ENCODE measurements around the gene PIK3CA.
"Not testable (repeated sequence)": the region's sequence is repeated elsewhere in the genome, so short reads cannot be mapped to it uniquely, and the experiment has no call there.

PIK3CA gene

GRCh38 chr3:179272385-179272784, 124.2 kb downstream of the PIK3CA start:
- Histone ChIP-seq H3K4me1 (no peaks in the 10 kb centered on the region), H3K79me2 (no peaks in the 10 kb centered on the region), H3K4me2 (ENCODE audit: low read length) (no peak overlapping the region), H3K9me3 (ENCODE audit: control insufficient read depth, low read length) (no peaks in the 10 kb centered on the region), H2AFZ (no peak overlapping the region), H3K36me3 (ENCODE audit: control insufficient read depth, insufficient read depth, low read length) (no peaks in the 10 kb centered on the region), H3K27me3 (ENCODE audit: control insufficient read depth, insufficient read depth, low read length) (no peaks in the 10 kb centered on the region), H3K27ac (no peak overlapping the region), H3K9ac (no peak overlapping the region), H3K4me3 (ENCODE audit: low read depth, low read length) (no peak overlapping the region)
- no peak for TF ChIP-seq CTCF (IDR thresholded peaks at IDR 0.05)

- not testable (repeated sequence) for H3K79me2 ChIP-seq; H3K9me3 ChIP-seq (ENCODE audit: control insufficient read depth, low read length); H3K4me2 ChIP-seq (ENCODE audit: low read length); H2AFZ ChIP-seq; H3K36me3 ChIP-seq (ENCODE audit: control insufficient read depth, insufficient read depth, low read length); H3K4me3 ChIP-seq (ENCODE audit: low read depth, low read length); H3K9ac ChIP-seq; H3K4me1 ChIP-seq; H3K27me3 ChIP-seq (ENCODE audit: control insufficient read depth, insufficient read depth, low read length); H3K27ac ChIP-seq
Measured at GRCh38 chr3:179274434-179274833, 126.3 kb downstream of the PIK3CA start.

- no peaks in the 10 kb centered on the region for H3K27me3 ChIP-seq (ENCODE audit: control insufficient read depth, insufficient read depth, low read length)
- no peak overlapping the region for H3K4me2 ChIP-seq (ENCODE audit: low read length)
- no peaks in the 10 kb centered on the region for H3K4me1 ChIP-seq
- no peak overlapping the region for H3K27ac ChIP-seq
- no peaks in the 10 kb centered on the region for H3K9me3 ChIP-seq (ENCODE audit: control insufficient read depth, low read length)
- no peaks in the 10 kb centered on the region for H3K36me3 ChIP-seq (ENCODE audit: control insufficient read depth, insufficient read depth, low read length)
- H3K79me2 ChIP-seq, result no peaks in the 10 kb centered on the region
- no peak overlapping the region for H3K4me3 ChIP-seq (ENCODE audit: low read depth, low read length)
- H3K9ac ChIP-seq, result no peak overlapping the region
- no peak overlapping the region for H2AFZ ChIP-seq
- no peak for TF ChIP-seq CTCF (IDR thresholded peaks at IDR 0.05)
Measured at GRCh38 chr3:179276001-179276400, 127.8 kb downstream of the PIK3CA start.

GRCh38 chr3:179276743-179277142, 128.6 kb downstream of the PIK3CA start:
- TF ChIP-seq CTCF (IDR thresholded peaks at IDR 0.05), result no peak
- H3K9me3 ChIP-seq (ENCODE audit: control insufficient read depth, low read length), result no peaks in the 10 kb centered on the region
- H3K9ac ChIP-seq, result no peak overlapping the region
- no peaks in the 10 kb centered on the region for H3K4me1 ChIP-seq
- no peak overlapping the region for H2AFZ ChIP-seq
- no peaks in the 10 kb centered on the region for H3K27me3 ChIP-seq (ENCODE audit: control insufficient read depth, insufficient read depth, low read length)
- no peaks in the 10 kb centered on the region for H3K36me3 ChIP-seq (ENCODE audit: control insufficient read depth, insufficient read depth, low read length)
- no peak overlapping the region for H3K4me3 ChIP-seq (ENCODE audit: low read depth, low read length)
- no peaks in the 10 kb centered on the region for H3K79me2 ChIP-seq
- no peak overlapping the region for H3K4me2 ChIP-seq (ENCODE audit: low read length)
- no peak overlapping the region for H3K27ac ChIP-seq

GRCh38 chr3:179278151-179278550, 130.0 kb downstream of the PIK3CA start:
- H3K4me3 ChIP-seq (ENCODE audit: low read depth, low read length), result no peak overlapping the region
- H3K27me3 ChIP-seq (ENCODE audit: control insufficient read depth, insufficient read depth, low read length), result no peaks in the 10 kb centered on the region
- no peaks in the 10 kb centered on the region for H3K79me2 ChIP-seq
- H3K4me1 ChIP-seq, result no peaks in the 10 kb centered on the region
- no peak overlapping the region for H3K4me2 ChIP-seq (ENCODE audit: low read length)
- H3K36me3 ChIP-seq (ENCODE audit: control insufficient read depth, insufficient read depth, low read length), result no peaks in the 10 kb centered on the region
- no peak overlapping the region for H3K9ac ChIP-seq
- H3K27ac ChIP-seq, result no peak overlapping the region
- no peak for TF ChIP-seq CTCF (IDR thresholded peaks at IDR 0.05)
- H3K9me3 ChIP-seq (ENCODE audit: control insufficient read depth, low read length), result no peaks in the 10 kb centered on the region
- no peak overlapping the region for H2AFZ ChIP-seq
